Measurements from ENCODE around the gene MYDGF.

MYDGF gene

DNA sequence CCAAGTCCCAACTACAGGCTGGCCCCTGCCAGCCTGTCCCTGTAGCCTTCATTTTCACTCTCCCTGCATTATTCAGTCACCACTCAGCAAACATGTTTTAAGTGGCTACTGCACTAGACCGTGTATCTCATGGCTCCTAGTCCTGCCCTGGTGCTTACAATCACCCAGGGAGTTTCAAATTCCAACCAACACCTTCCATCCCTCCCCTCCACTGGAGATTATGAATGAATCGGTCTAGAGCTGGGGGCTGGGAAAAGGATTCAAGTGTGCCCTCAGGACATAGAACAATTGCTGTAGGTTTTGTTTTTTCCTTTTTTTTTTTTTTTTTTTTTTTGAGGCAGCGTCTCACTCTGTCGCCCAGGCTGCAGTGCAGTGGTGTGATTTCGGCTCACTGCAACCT, 45.8 kb downstream of the MYDGF start:
- no peaks in the 10 kb centered on the region for H3K4me1 Mint-ChIP-seq (ENCODE audit: low read depth)
- H3K4me3 Mint-ChIP-seq = no peak overlapping the region
- H3K27me3 Mint-ChIP-seq = peaks cover 10% of the 10 kb centered on the region
- no peaks in the 10 kb centered on the region for H3K9me3 Mint-ChIP-seq
- H3K27ac Mint-ChIP-seq = no peak overlapping the region
- H3K36me3 Mint-ChIP-seq (ENCODE audit: low read depth) = no peaks in the 10 kb centered on the region

DNA sequence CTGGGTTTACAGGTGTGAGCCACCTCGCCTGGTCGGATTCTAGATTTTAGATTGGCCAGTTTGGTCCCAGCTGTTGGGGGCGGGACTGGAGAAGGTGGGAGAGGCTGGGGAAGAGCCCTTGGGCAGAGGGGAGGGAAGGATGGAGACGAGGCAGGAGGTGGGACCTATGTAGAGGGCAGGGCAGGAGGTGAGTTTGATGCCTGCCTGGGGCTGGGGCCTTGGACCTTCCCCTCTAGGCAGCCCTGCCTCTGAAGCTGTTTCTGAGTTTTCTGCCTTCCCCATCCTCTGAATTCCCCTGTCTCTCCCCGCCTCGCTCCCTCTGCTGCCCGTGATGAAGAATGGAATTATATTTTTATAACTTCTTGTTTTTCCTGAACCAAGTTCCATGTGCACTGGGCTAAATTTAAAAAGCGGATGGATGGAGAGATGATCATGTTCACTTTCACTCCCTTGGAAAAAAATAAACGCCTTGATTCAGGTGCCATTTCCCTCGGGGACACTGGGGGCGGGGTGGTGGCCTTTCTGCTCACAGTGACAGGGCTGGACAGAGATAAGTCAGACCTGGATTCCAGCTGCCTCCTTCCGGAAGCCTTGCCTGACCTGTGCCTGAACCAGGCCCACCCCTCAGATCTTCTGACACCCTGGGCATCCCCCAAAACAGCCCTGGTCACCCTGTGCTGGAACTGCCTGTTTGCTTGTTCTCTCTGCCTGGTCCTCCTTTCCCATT, 47.3 kb downstream of the MYDGF start:
- Mint-ChIP-seq H3K27me3 (peaks cover 8% of the 10 kb centered on the region), H3K4me3 (no peak overlapping the region), H3K36me3 (ENCODE audit: low read depth) (no peaks in the 10 kb centered on the region), H3K4me1 (ENCODE audit: low read depth) (no peaks in the 10 kb centered on the region), H3K27ac (no peak overlapping the region), H3K9me3 (no peaks in the 10 kb centered on the region)

DNA sequence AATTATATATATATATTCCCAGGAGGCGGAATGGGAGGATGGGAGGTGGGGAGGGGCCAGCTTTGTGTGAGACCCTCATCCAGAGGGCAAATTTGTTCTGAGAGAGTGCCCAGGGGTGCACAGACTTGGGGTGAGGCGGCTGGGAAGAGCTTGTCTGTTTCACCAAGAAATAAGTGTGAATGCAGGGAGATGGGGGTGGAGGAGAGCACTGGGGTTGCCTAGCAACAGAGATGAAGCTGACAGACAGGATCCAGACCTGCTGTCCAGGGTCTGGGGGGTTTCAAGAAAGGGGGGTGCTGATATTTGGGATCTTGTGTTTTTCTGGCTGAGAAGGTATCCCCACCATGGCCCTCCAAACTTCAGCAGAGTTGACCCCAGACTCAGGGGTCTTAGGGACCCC, 49.5 kb downstream of the MYDGF start:
- no peak overlapping the region for H3K27ac Mint-ChIP-seq
- H3K4me3 Mint-ChIP-seq = no peak overlapping the region
- peaks cover 7% of the 10 kb centered on the region for H3K27me3 Mint-ChIP-seq
- H3K9me3 Mint-ChIP-seq = no peaks in the 10 kb centered on the region
- H3K36me3 Mint-ChIP-seq (ENCODE audit: low read depth) = no peaks in the 10 kb centered on the region
- no peaks in the 10 kb centered on the region for H3K4me1 Mint-ChIP-seq (ENCODE audit: low read depth)

DNA sequence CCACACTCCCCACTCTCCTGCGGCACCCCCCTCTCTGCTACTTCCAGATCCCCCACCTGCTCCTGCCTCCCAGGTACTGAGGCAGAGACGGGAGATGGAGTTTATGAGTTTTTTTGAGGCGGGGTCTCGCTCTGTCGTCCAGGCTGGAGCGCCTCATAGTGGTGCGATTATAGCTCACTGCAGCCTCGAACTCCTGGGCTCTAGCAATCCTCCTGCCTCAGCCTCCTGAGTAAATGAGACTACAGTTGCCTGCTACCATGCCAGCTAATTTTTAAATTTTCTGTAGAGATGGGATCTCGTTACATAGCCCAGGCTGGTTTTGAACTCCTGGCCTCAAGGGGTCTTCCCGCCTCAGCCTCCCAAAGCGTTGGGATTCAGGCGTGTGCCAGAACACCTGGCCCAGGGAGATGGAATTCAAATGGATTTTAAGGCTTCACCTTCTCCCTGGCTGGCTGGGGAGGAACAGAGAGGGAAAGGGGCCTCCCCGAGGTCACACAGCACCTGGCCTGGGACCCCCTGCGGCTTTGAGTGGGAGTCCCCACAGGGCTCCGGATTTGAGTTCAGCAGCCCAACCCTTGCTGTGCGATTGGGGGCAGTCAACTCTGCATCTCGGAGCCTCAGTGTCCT, 50.4 kb downstream of the MYDGF start:
- H3K4me3 Mint-ChIP-seq = no peak overlapping the region
- H3K36me3 Mint-ChIP-seq (ENCODE audit: low read depth) = no peaks in the 10 kb centered on the region
- no peaks in the 10 kb centered on the region for H3K9me3 Mint-ChIP-seq
- H3K4me1 Mint-ChIP-seq (ENCODE audit: low read depth) = no peaks in the 10 kb centered on the region
- peaks cover 7% of the 10 kb centered on the region for H3K27me3 Mint-ChIP-seq
- no peak overlapping the region for H3K27ac Mint-ChIP-seq

DNA sequence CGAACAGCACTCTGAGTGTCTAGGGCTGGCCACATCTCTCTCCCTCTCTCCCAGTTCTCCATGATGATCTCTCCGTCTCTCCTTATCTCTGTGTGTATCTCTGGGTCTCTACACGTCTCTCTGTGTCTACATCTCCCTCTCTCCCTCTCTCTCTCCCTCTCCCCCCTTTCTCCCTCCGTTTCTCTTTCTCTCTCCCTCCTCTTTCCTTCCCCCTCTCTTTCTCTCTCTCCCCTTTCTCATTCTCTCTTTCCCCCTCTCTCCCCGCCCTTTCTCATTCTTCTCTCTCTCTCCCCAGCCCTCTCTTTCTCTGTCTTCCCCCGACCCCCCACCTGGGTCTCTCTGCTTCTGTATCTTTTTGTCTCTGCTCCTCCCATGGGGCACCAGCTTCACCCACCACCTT, 52.1 kb downstream of the MYDGF start:
- no peak overlapping the region for H3K27ac Mint-ChIP-seq
- H3K4me3 Mint-ChIP-seq = no peak overlapping the region
- H3K36me3 Mint-ChIP-seq (ENCODE audit: low read depth) = no peaks in the 10 kb centered on the region
- H3K4me1 Mint-ChIP-seq (ENCODE audit: low read depth) = no peaks in the 10 kb centered on the region
- H3K9me3 Mint-ChIP-seq = no peaks in the 10 kb centered on the region
- peaks cover 6% of the 10 kb centered on the region for H3K27me3 Mint-ChIP-seq

DNA sequence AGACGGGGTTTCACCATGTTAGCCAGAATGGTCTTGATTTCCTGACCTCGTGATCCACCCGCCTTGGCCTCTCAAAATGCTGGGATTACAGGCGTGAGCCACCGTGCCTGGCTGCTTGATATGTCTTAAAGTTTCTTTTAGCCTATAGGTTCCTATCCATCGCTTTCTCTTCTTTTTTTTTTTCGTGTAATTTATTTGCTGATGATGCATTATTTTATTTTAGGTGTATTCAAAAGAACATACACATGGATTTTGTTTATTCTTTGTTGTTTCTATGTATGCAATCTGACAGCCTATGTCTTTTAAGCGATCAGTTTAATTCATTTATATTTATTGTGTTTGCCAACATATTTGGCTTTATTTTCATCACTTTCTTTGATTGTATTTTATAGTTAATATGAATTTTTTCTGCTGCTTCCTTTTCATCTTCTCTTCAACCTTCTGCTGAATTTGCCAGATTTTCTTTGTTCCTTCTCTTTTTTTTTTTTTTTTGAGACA, 56.8 kb downstream of the MYDGF start:
- H3K27ac Mint-ChIP-seq = no peak overlapping the region
- no peaks in the 10 kb centered on the region for H3K36me3 Mint-ChIP-seq (ENCODE audit: low read depth)

DNA sequence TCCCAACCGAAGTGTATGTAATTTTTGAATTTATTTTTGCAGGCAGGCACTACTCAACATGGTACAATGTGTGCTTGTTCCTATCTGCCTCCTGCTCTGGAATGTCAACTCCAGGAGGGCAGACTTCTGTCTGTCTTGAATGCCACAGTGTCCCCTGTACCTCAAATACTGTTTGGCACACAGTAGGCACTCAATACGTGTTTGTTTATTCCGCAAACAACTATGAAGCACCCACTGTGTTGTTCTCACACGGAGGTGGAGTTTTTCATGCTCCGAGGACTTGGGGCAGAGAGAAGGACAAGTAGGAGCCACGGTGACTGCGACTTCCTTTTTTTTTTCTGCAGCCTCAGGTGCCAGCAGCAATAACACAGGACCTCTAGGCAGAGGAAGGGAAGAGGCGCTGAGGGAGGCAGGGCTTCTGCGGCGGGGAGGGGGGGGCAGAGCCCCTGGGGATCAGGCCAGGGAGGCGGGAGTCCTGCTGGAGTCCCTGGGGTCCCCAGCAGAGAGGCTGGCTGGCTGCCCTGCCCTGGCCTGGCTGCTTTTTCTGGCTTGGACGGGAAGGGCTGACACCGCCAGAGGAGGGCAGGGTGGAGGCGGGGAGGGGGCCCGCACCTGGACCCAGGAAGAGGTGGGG, 60.1 kb downstream of the MYDGF start:
- Mint-ChIP-seq H3K4me1 (ENCODE audit: low read depth) (no peaks in the 10 kb centered on the region), H3K27me3 (peaks cover 23% of the 10 kb centered on the region), H3K9me3 (no peaks in the 10 kb centered on the region), H3K36me3 (ENCODE audit: low read depth) (no peaks in the 10 kb centered on the region), H3K4me3 (no peak overlapping the region), H3K27ac (no peak overlapping the region)

More for the DNA sequence above, 56.8 kb downstream of the MYDGF start:
- Mint-ChIP-seq H3K4me1 (ENCODE audit: low read depth) (no peaks in the 10 kb centered on the region), H3K27me3 (peaks cover 16% of the 10 kb centered on the region), H3K9me3 (no peaks in the 10 kb centered on the region), H3K4me3 (no peak overlapping the region)

Data from stimulated activated naive CD8-positive, alpha-beta T cell treated with anti-CD3 and anti-CD28 coated beads, Interleukin-15, Interleukin-2, amounts not matched to agents 100 ng/mL and 50 ng/mL, for 24 hours (primary cell).